ENCODE data around the gene ADIPOR2.

Gene ADIPOR2

GRCh38 chr12:1769809-1770494 is 79.1 kb downstream of the ADIPOR2 start:
- DNase-seq (ENCODE audit: low read depth in 1 of 2, low spot score in 1 of 2) = no peak

GRCh38 chr12:1773937-1774655 is 83.2 kb downstream of the ADIPOR2 start:
- no peak for DNase-seq (ENCODE audit: low read depth in 1 of 2, low spot score in 1 of 2)

- no peak for DNase-seq (ENCODE audit: low read depth in 1 of 2, low spot score in 1 of 2)
Measured at GRCh38 chr12:1776170-1776921, 85.5 kb downstream of the ADIPOR2 start.

GRCh38 chr12:1777798-1778197 is 86.9 kb downstream of the ADIPOR2 start:
- no peak for DNase-seq (ENCODE audit: low read depth in 1 of 2, low spot score in 1 of 2)

GRCh38 chr12:1778911-1779310 is 88.0 kb downstream of the ADIPOR2 start:
- DNase-seq (ENCODE audit: low read depth in 1 of 2, low spot score in 1 of 2) = no peak

- no peak for DNase-seq (ENCODE audit: low read depth in 1 of 2, low spot score in 1 of 2)
Measured at GRCh38 chr12:1779783-1780182, 88.9 kb downstream of the ADIPOR2 start.

- no peak for DNase-seq (ENCODE audit: low read depth in 1 of 2, low spot score in 1 of 2)
Measured at GRCh38 chr12:1781772-1782171, 90.9 kb downstream of the ADIPOR2 start.

GRCh38 chr12:1782215-1782614 is 91.3 kb downstream of the ADIPOR2 start:
- DNase-seq (ENCODE audit: low read depth in 1 of 2, low spot score in 1 of 2) = no peak

GRCh38 chr12:1787714-1788113 is 96.8 kb downstream of the ADIPOR2 start:
- no peak for DNase-seq (ENCODE audit: low read depth in 1 of 2, low spot score in 1 of 2)

- no peak for DNase-seq (ENCODE audit: low read depth in 1 of 2, low spot score in 1 of 2)
Measured at GRCh38 chr12:1790444-1790843, 99.6 kb downstream of the ADIPOR2 start.

- peak; percentile 31 to 34 for DNase-seq (ENCODE audit: low read depth in 1 of 2, low spot score in 1 of 2)
Measured at GRCh38 chr12:1791104-1791841, 100.4 kb downstream of the ADIPOR2 start.

- DNase-seq (ENCODE audit: low read depth in 1 of 2, low spot score in 1 of 2) = no peak
Measured at GRCh38 chr12:1792406-1792805, 101.5 kb downstream of the ADIPOR2 start.

- DNase-seq (ENCODE audit: low read depth in 1 of 2, low spot score in 1 of 2) = no peak
Measured at GRCh38 chr12:1793426-1794210, 102.7 kb downstream of the ADIPOR2 start.

- no peak for DNase-seq (ENCODE audit: low read depth in 1 of 2, low spot score in 1 of 2)
Measured at GRCh38 chr12:1794440-1795090, 103.7 kb downstream of the ADIPOR2 start.

GRCh38 chr12:1795221-1795784 is 104.4 kb downstream of the ADIPOR2 start:
- DNase-seq (ENCODE audit: low read depth in 1 of 2, low spot score in 1 of 2) = no peak

- peak; percentile 91 to 92 for DNase-seq (ENCODE audit: low read depth in 1 of 2, low spot score in 1 of 2)
Measured at GRCh38 chr12:1795785-1796514, 105.1 kb downstream of the ADIPOR2 start.

- no peak for DNase-seq (ENCODE audit: low read depth in 1 of 2, low spot score in 1 of 2)
Measured at GRCh38 chr12:1796515-1797010, 105.7 kb downstream of the ADIPOR2 start.

- DNase-seq (ENCODE audit: low read depth in 1 of 2, low spot score in 1 of 2) = peak in 1 of 2 donors; percentile 45
Measured at GRCh38 chr12:1797011-1797901, 106.4 kb downstream of the ADIPOR2 start.
